HepG2 (cell line): ENCODE data around the gene CEMP1. TPM values are rescaled to one million over a fixed set of nuclear protein-coding genes. Genes with fewer than 3 reads are reported as not detected.

Experiments
- SP1 ChIP-seq, 2 experiments: fragments of 450-650 bp in 1 of 2; sonication (generic) in 1 of 2; formaldehyde crosslinking in 1 of 2; IDR thresholded peaks; 2 replicates each; pipeline versions ENCODE4 v1.4.0 to v1.6.1; 2016 to 2020; ENCODE audit warnings: missing genetic modification reagents in 1 of 2
- ZBTB20 ChIP-seq: sonication (generic); formaldehyde crosslinking; IDR thresholded peaks from 2 replicates; pipeline ENCODE4 v1.8.1; 2023; ENCODE audit warnings: missing genetic modification reagents, low read depth, mild to moderate bottlenecking, borderline replicate concordance
- ZEB1 ChIP-seq: IDR thresholded peaks from 2 replicates; pipeline ENCODE4 v1.6.1; 2012; ENCODE audit warnings: mild to moderate bottlenecking, low read depth, inconsistent platforms; ENCODE audit not compliant: insufficient replicate concordance
- ZFP91 ChIP-seq: sonication (generic); formaldehyde crosslinking; IDR thresholded peaks from 2 replicates; pipeline ENCODE4 v1.9.0; 2022; ENCODE audit warnings: missing genetic modification reagents, mild to moderate bottlenecking, borderline replicate concordance
- ZNF207 ChIP-seq: fragments of 450-650 bp; IDR thresholded peaks from 2 replicates; pipeline ENCODE4 v1.6.1; 2016; ENCODE audit warnings: antibody characterized with exemption, borderline replicate concordance
- polyA plus RNA-seq, 8 experiments: library from polyadenylated mRNA; depleted of rRNA in 3 of 8; stranded (reverse) in 7 of 8; unstranded in 1 of 8; fragments of >200 nt; fragmentation: Illumina TruSeq in 4 of 8; extraction: Trizol in 4 of 8; gene quantifications; 2 replicates each; pipeline versions ENCODE4 v1.2.1 to v1.2.3, GENCODE V29; 2011 to 2016; ENCODE audit warnings: low read depth in 4 of 8, missing spikeins in 1 of 8, mixed read lengths in 1 of 8; ENCODE audit not compliant: insufficient read depth in 1 of 8
- total RNA-seq, 5 experiments: library from RNA; depleted of rRNA; stranded (reverse); fragments of >200 nt; fragmentation: Illumina TruSeq; extraction: Trizol; gene quantifications; 2 replicates each; pipeline ENCODE4 v1.2.3, GENCODE V29; 2016; ENCODE audit warnings: low read depth in 1 of 5
- TF ChIP-seq, protein P1 (sequence below): sonication (generic); formaldehyde crosslinking; IDR thresholded peaks from one replicate; pipeline ENCODE4 v1.5.1; 2020; ENCODE audit warnings: mild to moderate bottlenecking, missing genetic modification reagents; ENCODE audit errors: not compliant biosample characterization
- TF ChIP-seq, protein P2 (sequence below): sonication (generic); formaldehyde crosslinking; IDR thresholded peaks from 2 replicates; pipeline ENCODE4 v1.5.1; 2020; ENCODE audit warnings: missing genetic modification reagents, mild to moderate bottlenecking, borderline replicate concordance
- TF ChIP-seq, protein P3 (sequence below): sonication (generic); formaldehyde crosslinking; IDR thresholded peaks from 2 replicates; pipeline ENCODE4 v1.5.0; 2020; ENCODE audit warnings: mild to moderate bottlenecking, missing genetic modification reagents, borderline replicate concordance

The CEMP1 gene
- total and polyA plus RNA-seq, 2 of the 13 experiments (the other 11 are each of a cell fraction or from before 2014, with no cell fraction given): not detected

- TF ChIP-seq, protein P1, sequence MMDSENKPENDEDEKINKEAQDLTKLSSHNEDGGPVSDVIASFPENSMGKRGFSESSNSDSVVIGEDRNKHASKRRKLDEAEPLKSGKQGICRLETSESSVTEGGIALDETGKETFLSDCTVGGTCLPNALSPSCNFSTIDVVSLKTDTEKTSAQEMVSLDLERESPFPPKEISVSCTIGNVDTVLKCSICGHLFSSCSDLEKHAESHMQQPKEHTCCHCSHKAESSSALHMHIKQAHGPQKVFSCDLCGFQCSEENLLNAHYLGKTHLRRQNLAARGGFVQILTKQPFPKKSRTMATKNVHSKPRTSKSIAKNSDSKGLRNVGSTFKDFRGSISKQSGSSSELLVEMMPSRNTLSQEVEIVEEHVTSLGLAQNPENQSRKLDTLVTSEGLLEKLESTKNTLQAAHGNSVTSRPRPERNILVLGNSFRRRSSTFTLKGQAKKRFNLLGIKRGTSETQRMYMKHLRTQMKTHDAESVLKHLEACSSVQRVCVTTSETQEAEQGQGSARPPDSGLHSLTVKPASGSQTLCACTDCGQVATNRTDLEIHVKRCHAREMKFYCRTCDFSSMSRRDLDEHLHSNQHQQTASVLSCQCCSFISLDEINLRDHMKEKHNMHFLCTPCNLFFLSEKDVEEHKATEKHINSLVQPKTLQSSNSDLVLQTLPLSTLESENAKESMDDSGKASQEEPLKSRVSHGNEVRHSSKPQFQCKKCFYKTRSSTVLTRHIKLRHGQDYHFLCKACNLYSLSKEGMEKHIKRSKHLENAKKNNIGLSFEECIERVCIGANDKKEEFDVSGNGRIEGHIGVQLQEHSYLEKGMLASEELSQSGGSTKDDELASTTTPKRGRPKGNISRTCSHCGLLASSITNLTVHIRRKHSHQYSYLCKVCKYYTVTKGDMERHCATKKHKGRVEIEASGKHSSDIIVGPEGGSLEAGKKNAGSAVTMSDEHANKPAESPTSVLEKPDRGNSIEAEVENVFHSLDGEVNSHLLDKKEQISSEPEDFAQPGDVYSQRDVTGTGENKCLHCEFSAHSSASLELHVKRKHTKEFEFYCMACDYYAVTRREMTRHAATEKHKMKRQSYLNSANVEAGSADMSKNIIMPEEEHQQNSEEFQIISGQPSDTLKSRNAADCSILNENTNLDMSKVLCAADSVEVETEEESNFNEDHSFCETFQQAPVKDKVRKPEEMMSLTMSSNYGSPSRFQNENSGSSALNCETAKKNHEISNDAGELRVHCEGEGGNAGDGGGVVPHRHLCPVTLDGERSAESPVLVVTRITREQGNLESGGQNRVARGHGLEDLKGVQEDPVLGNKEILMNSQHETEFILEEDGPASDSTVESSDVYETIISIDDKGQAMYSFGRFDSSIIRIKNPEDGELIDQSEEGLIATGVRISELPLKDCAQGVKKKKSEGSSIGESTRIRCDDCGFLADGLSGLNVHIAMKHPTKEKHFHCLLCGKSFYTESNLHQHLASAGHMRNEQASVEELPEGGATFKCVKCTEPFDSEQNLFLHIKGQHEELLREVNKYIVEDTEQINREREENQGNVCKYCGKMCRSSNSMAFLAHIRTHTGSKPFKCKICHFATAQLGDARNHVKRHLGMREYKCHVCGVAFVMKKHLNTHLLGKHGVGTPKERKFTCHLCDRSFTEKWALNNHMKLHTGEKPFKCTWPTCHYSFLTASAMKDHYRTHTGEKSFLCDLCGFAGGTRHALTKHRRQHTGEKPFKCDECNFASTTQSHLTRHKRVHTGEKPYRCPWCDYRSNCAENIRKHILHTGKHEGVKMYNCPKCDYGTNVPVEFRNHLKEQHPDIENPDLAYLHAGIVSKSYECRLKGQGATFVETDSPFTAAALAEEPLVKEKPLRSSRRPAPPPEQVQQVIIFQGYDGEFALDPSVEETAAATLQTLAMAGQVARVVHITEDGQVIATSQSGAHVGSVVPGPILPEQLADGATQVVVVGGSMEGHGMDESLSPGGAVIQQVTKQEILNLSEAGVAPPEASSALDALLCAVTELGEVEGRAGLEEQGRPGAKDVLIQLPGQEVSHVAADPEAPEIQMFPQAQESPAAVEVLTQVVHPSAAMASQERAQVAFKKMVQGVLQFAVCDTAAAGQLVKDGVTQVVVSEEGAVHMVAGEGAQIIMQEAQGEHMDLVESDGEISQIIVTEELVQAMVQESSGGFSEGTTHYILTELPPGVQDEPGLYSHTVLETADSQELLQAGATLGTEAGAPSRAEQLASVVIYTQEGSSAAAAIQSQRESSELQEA (CRISPR knock-in tag): no peak
- no peak for TF ChIP-seq ZNF207
- TF ChIP-seq, protein P2, sequence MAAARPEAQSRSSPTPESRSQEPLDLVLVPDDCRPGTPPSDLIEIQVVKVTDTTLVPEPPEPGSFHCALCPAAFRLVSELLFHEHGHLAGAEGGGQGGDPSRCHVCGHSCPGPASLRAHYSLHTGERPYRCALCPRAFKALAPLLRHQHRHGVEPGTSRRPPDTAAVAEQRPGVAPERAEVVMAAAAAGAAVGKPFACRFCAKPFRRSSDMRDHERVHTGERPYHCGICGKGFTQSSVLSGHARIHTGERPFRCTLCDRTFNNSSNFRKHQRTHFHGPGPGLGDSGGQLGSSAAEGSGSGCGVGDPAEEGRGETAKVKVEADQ (CRISPR knock-in tag): 0 out of 2 replicates have a peak, but pooled peaks have one; percentile 11
- peak; percentile 69; the same call in 1 of the 2 replicates for TF ChIP-seq ZBTB20 (CRISPR knock-in tag)
- TF ChIP-seq ZFP91 (CRISPR knock-in tag): peak; percentile 52; the same call in 1 of the 2 replicates
- TF ChIP-seq, protein P3, sequence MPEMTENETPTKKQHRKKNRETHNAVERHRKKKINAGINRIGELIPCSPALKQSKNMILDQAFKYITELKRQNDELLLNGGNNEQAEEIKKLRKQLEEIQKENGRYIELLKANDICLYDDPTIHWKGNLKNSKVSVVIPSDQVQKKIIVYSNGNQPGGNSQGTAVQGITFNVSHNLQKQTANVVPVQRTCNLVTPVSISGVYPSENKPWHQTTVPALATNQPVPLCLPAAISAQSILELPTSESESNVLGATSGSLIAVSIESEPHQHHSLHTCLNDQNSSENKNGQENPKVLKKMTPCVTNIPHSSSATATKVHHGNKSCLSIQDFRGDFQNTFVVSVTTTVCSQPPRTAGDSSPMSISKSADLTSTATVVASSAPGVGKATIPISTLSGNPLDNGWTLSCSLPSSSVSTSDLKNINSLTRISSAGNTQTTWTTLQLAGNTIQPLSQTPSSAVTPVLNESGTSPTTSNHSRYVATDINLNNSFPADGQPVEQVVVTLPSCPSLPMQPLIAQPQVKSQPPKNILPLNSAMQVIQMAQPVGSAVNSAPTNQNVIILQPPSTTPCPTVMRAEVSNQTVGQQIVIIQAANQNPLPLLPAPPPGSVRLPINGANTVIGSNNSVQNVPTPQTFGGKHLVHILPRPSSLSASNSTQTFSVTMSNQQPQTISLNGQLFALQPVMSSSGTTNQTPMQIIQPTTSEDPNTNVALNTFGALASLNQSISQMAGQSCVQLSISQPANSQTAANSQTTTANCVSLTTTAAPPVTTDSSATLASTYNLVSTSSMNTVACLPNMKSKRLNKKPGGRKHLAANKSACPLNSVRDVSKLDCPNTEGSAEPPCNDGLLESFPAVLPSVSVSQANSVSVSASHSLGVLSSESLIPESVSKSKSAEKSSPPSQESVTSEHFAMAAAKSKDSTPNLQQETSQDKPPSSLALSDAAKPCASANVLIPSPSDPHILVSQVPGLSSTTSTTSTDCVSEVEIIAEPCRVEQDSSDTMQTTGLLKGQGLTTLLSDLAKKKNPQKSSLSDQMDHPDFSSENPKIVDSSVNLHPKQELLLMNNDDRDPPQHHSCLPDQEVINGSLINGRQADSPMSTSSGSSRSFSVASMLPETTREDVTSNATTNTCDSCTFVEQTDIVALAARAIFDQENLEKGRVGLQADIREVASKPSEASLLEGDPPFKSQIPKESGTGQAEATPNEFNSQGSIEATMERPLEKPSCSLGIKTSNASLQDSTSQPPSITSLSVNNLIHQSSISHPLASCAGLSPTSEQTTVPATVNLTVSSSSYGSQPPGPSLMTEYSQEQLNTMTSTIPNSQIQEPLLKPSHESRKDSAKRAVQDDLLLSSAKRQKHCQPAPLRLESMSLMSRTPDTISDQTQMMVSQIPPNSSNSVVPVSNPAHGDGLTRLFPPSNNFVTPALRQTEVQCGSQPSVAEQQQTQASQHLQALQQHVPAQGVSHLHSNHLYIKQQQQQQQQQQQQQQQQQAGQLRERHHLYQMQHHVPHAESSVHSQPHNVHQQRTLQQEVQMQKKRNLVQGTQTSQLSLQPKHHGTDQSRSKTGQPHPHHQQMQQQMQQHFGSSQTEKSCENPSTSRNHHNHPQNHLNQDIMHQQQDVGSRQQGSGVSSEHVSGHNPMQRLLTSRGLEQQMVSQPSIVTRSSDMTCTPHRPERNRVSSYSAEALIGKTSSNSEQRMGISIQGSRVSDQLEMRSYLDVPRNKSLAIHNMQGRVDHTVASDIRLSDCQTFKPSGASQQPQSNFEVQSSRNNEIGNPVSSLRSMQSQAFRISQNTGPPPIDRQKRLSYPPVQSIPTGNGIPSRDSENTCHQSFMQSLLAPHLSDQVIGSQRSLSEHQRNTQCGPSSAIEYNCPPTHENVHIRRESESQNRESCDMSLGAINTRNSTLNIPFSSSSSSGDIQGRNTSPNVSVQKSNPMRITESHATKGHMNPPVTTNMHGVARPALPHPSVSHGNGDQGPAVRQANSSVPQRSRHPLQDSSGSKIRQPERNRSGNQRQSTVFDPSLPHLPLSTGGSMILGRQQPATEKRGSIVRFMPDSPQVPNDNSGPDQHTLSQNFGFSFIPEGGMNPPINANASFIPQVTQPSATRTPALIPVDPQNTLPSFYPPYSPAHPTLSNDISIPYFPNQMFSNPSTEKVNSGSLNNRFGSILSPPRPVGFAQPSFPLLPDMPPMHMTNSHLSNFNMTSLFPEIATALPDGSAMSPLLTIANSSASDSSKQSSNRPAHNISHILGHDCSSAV (CRISPR knock-in tag): no peak
- no peak for TF ChIP-seq SP1 (IDR thresholded peaks at IDR 0.05)
- TF ChIP-seq SP1 (CRISPR knock-in tag; IDR thresholded peaks at IDR 0.05): no peak
- TF ChIP-seq ZEB1: peak; percentile 94
Measured at GRCh38 chr16:2532494-2533141, 1.4 kb upstream of the CEMP1 start (continued).
